KMS-11 (cell line): ENCODE data around the gene ZBTB7C.

ENCODE experiments used
- H2AFZ ChIP-seq: fragments of 200-600 bp; sonication (generic); 2 replicates; pipeline ENCODE4 v1.6.1; 2016; ENCODE audit warnings: antibody characterized with exemption, mixed run types, low read depth
- H3K27ac ChIP-seq: fragments of 200-600 bp; sonication (generic); 2 replicates; pipeline ENCODE4 v1.6.1; 2016; ENCODE audit warnings: mild to moderate bottlenecking, mixed run types
- H3K27me3 ChIP-seq: fragments of 200-600 bp; sonication (generic); 2 replicates; pipeline ENCODE4 v1.6.1; 2017; ENCODE audit warnings: mild to moderate bottlenecking, low read depth, mixed run types, moderate library complexity; ENCODE audit not compliant: insufficient read depth
- H3K36me3 ChIP-seq: fragments of 200-600 bp; sonication (generic); 2 replicates; pipeline ENCODE4 v1.6.1; 2017; ENCODE audit warnings: mild to moderate bottlenecking, mixed run types; ENCODE audit not compliant: insufficient read depth
- H3K4me1 ChIP-seq: fragments of 200-600 bp; sonication (generic); 2 replicates; pipeline ENCODE4 v1.6.1; 2016; ENCODE audit warnings: mild to moderate bottlenecking, low read depth, mixed run types; ENCODE audit not compliant: poor library complexity, severe bottlenecking
- H3K4me2 ChIP-seq: fragments of 200-600 bp; sonication (generic); 2 replicates; pipeline ENCODE4 v1.7.0; 2016; ENCODE audit warnings: mild to moderate bottlenecking, mixed run types
- H3K4me3 ChIP-seq: fragments of 200-600 bp; sonication (generic); IDR thresholded peaks from 2 replicates; pipeline ENCODE4 v1.6.1; 2017; ENCODE audit warnings: low read depth, low read length, mixed read lengths; ENCODE audit not compliant: insufficient read depth
- H3K79me2 ChIP-seq: fragments of 200-600 bp; sonication (generic); 2 replicates; pipeline ENCODE4 v1.6.1; 2016; ENCODE audit warnings: low read depth, mixed run types; ENCODE audit not compliant: insufficient read depth
- H3K9ac ChIP-seq: fragments of 200-600 bp; sonication (generic); 2 replicates; pipeline ENCODE4 v1.6.1; 2016; ENCODE audit warnings: mild to moderate bottlenecking, mixed run types
- H4K20me1 ChIP-seq: fragments of 200-600 bp; sonication (generic); 2 replicates; pipeline ENCODE4 v1.6.1; 2016; ENCODE audit warnings: mild to moderate bottlenecking, mixed run types; ENCODE audit not compliant: insufficient read depth
- CTCF ChIP-seq: fragments of 200-600 bp; sonication (generic); conservative IDR thresholded peaks from 2 replicates; pipeline ENCODE4 v1.6.1; 2017; ENCODE audit warnings: low read depth, mild to moderate bottlenecking, antibody characterized with exemption, low read length, moderate library complexity, mixed read lengths

Gene ZBTB7C

GRCh38 chr18:48365965-48366364, 43.2 kb downstream of the ZBTB7C start:
- H3K27me3 ChIP-seq, result no peaks in the 10 kb centered on the region
- H3K4me2 ChIP-seq, result no peak overlapping the region
- no peak for TF ChIP-seq CTCF
- no peaks in the 10 kb centered on the region for H3K4me1 ChIP-seq
- H3K79me2 ChIP-seq, result no peaks in the 10 kb centered on the region
- no peak overlapping the region for H3K4me3 ChIP-seq
- no peak overlapping the region for H3K9ac ChIP-seq
- no peaks in the 10 kb centered on the region for H3K36me3 ChIP-seq
- H4K20me1 ChIP-seq, result no peaks in the 10 kb centered on the region
- H3K27ac ChIP-seq, result no peak overlapping the region
- H2AFZ ChIP-seq, result no peak overlapping the region

GRCh38 chr18:48364146-48364545, 45.0 kb downstream of the ZBTB7C start:
- no peak overlapping the region for H2AFZ ChIP-seq
- H4K20me1 ChIP-seq, result no peaks in the 10 kb centered on the region

GRCh38 chr18:48363175-48363574, 46.0 kb downstream of the ZBTB7C start:
- no peaks in the 10 kb centered on the region for H3K27me3 ChIP-seq
- TF ChIP-seq CTCF, result no peak
- no peak overlapping the region for H2AFZ ChIP-seq
- no peaks in the 10 kb centered on the region for H4K20me1 ChIP-seq
- no peaks in the 10 kb centered on the region for H3K79me2 ChIP-seq
- H3K4me1 ChIP-seq, result no peaks in the 10 kb centered on the region
- no peaks in the 10 kb centered on the region for H3K36me3 ChIP-seq
- no peak overlapping the region for H3K9ac ChIP-seq
- H3K4me3 ChIP-seq, result no peak overlapping the region
- no peak overlapping the region for H3K27ac ChIP-seq
- H3K4me2 ChIP-seq, result no peak overlapping the region

More at GRCh38 chr18:48364146-48364545, 45.0 kb downstream of the ZBTB7C start:
- no peaks in the 10 kb centered on the region for H3K4me1 ChIP-seq
- no peaks in the 10 kb centered on the region for H3K79me2 ChIP-seq
- TF ChIP-seq CTCF, result no peak
- H3K9ac ChIP-seq, result no peak overlapping the region
- no peaks in the 10 kb centered on the region for H3K36me3 ChIP-seq
- no peak overlapping the region for H3K4me3 ChIP-seq
- no peak overlapping the region for H3K27ac ChIP-seq
- H3K27me3 ChIP-seq, result no peaks in the 10 kb centered on the region
- H3K4me2 ChIP-seq, result no peak overlapping the region

- Histone ChIP-seq H4K20me1 (no peaks in the 10 kb centered on the region), H3K9ac (no peak overlapping the region), H3K4me2 (no peak overlapping the region), H3K79me2 (no peaks in the 10 kb centered on the region), H3K4me3 (no peak overlapping the region), H3K4me1 (no peaks in the 10 kb centered on the region), H3K36me3 (no peaks in the 10 kb centered on the region), H2AFZ (no peak overlapping the region), H3K27ac (no peak overlapping the region), H3K27me3 (no peaks in the 10 kb centered on the region)
- TF ChIP-seq CTCF, result no peak
Measured at GRCh38 chr18:48361801-48362200, 47.4 kb downstream of the ZBTB7C start.
